ENCODE results near the gene CSMD2.

CSMD2 gene

DNA sequence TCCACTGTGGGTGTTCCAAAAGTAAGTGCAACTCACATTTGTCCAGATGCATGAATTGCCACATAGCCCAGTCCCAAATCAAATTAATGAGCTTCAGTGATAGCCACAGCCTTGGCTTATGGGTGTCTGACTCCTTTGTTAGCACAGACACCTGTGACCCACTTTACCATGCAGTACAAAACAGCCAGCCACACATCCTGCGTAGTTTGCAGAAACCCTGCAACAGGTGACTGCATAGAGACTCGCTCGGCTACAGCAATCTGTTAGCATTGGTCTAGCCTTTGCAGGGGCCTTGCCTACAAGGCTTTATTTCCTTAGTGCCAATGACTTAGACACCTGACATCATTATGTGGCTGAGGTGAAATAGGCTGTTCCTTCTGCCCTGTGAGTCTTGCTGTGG, 135.5 kb downstream of the CSMD2 start:
- Histone ChIP-seq H3K27me3 (ENCODE audit: control insufficient read depth in 1 of 2, insufficient read depth in 1 of 2, low read length in 2 of 2) (no peaks in the 10 kb centered on the region), H3K9me3 (ENCODE audit: control insufficient read depth, low read length) (no peaks in the 10 kb centered on the region), H2BK120ac (ENCODE audit: low read depth, low read length) (no peak overlapping the region), H2AK5ac (ENCODE audit: low read length, severe bottlenecking) (no peak overlapping the region), H3K27ac (ENCODE audit: low read length, poor library complexity, severe bottlenecking) (no peak overlapping the region), H2BK12ac (ENCODE audit: low read length in 2 of 2) (no peak overlapping the region), H3K9ac (ENCODE audit: low read length) (no peak overlapping the region), H3K79me1 (replicated peaks; ENCODE audit: low read length, poor library complexity, severe bottlenecking) (no peaks in the 10 kb centered on the region), H3K4ac (ENCODE audit: low read depth in 1 of 2, low read length in 2 of 2) (no peak overlapping the region), H4K91ac (ENCODE audit: low read length) (no peak overlapping the region), H3K14ac (ENCODE audit: low read length in 2 of 2) (no peak overlapping the region), H4K8ac (ENCODE audit: low read length) (no peak overlapping the region), H3K23ac (ENCODE audit: low read length in 2 of 2) (no peak overlapping the region), H2BK15ac (ENCODE audit: low read depth, poor library complexity, severe bottlenecking) (no peak overlapping the region), H3K36me3 (ENCODE audit: control insufficient read depth in 1 of 2, insufficient read depth in 2 of 2, low read depth in 1 of 2, low read length in 2 of 2) (peaks cover 0 to 13% of the 10 kb centered on the region in 2 experiments), H2BK5ac (ENCODE audit: low read depth, low read length, poor library complexity, severe bottlenecking) (no peak overlapping the region), H2AFZ (ENCODE audit: low read depth, low read length) (no peak overlapping the region), H3K4me3 (ENCODE audit: insufficient read depth in 1 of 2, low read depth in 1 of 2, low read length in 2 of 2) (no peak overlapping the region), H3K4me1 (ENCODE audit: control insufficient read depth, insufficient read depth, low read depth, low read length) (no peaks in the 10 kb centered on the region), H3K18ac (ENCODE audit: low read depth in 1 of 2, low read length in 2 of 2) (no peak overlapping the region), H3K4me2 (ENCODE audit: low read length, poor library complexity, severe bottlenecking) (no peak overlapping the region)
- no peak for DNase-seq
- 75% methylated on average over 3 of the region's 3 CpGs for WGBS

DNA sequence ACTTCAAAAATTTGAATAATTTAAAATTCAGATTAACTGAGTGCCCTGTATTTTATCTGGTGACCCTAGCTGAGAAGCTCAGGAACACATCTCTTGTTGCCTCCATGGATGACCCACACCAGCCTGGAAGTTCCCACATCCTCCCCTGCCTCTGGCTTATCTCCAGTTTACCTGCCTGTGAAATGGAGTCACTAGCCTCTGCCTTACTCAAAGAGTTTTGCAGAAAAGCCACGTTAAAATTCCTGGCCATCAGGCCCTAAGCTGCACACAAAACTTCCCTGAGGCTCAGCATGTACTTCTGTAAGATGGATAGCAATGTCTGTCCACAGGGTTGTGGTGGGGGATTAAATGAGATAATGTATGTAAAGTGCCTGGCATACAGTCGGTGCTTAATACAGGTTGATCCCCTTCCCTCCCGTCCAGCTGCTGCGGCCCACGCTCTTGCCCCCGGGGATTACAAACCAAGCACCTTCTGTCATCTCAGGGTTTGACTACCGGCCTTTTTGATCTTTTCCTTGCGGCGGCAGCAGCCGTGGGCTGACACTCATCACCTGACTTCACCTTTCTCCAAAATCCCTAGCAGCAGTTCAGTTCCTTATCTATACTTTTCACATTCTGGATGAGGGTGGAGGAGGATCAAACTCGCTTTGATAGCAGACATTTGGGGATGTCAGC, 136.5 kb downstream of the CSMD2 start:
- no peak overlapping the region for H3K4ac ChIP-seq (ENCODE audit: low read depth in 1 of 2, low read length in 2 of 2)
- H3K4me2 ChIP-seq (ENCODE audit: low read length, poor library complexity, severe bottlenecking): no peak overlapping the region
- no peak overlapping the region for H2BK120ac ChIP-seq (ENCODE audit: low read depth, low read length)
- H3K18ac ChIP-seq (ENCODE audit: low read depth in 1 of 2, low read length in 2 of 2): no peak overlapping the region
- H3K9me3 ChIP-seq (ENCODE audit: control insufficient read depth, low read length): no peaks in the 10 kb centered on the region
- no peak for DNase-seq
- no peaks in the 10 kb centered on the region for H3K27me3 ChIP-seq (ENCODE audit: control insufficient read depth in 1 of 2, insufficient read depth in 1 of 2, low read length in 2 of 2)
- H3K27ac ChIP-seq (ENCODE audit: low read length, poor library complexity, severe bottlenecking): no peak overlapping the region
- H2AK5ac ChIP-seq (ENCODE audit: low read length, severe bottlenecking): no peak overlapping the region
- H3K4me1 ChIP-seq (ENCODE audit: control insufficient read depth, insufficient read depth, low read depth, low read length): no peaks in the 10 kb centered on the region
- H2BK5ac ChIP-seq (ENCODE audit: low read depth, low read length, poor library complexity, severe bottlenecking): no peak overlapping the region
- 61% methylated on average over 8 of the region's 11 CpGs for whole genome bisulfite sequencing
- no peak overlapping the region for H3K4me3 ChIP-seq (ENCODE audit: insufficient read depth in 1 of 2, low read depth in 1 of 2, low read length in 2 of 2)
- H4K8ac ChIP-seq (ENCODE audit: low read length): no peak overlapping the region
- no peaks in the 10 kb centered on the region for H3K79me1 ChIP-seq (replicated peaks; ENCODE audit: low read length, poor library complexity, severe bottlenecking)
- H2AFZ ChIP-seq (ENCODE audit: low read depth, low read length): no peak overlapping the region
- H3K9ac ChIP-seq (ENCODE audit: low read length): no peak overlapping the region
- H3K23ac ChIP-seq (ENCODE audit: low read length in 2 of 2): no peak overlapping the region
- H2BK15ac ChIP-seq (ENCODE audit: low read depth, poor library complexity, severe bottlenecking): no peak overlapping the region
- H3K14ac ChIP-seq (ENCODE audit: low read length in 2 of 2): no peak overlapping the region
- no peak overlapping the region for H2BK12ac ChIP-seq (ENCODE audit: low read length in 2 of 2)
- peaks cover 0 to 13% of the 10 kb centered on the region in 2 experiments for H3K36me3 ChIP-seq (ENCODE audit: control insufficient read depth in 1 of 2, insufficient read depth in 2 of 2, low read depth in 1 of 2, low read length in 2 of 2)
- no peak overlapping the region for H4K91ac ChIP-seq (ENCODE audit: low read length)

DNA sequence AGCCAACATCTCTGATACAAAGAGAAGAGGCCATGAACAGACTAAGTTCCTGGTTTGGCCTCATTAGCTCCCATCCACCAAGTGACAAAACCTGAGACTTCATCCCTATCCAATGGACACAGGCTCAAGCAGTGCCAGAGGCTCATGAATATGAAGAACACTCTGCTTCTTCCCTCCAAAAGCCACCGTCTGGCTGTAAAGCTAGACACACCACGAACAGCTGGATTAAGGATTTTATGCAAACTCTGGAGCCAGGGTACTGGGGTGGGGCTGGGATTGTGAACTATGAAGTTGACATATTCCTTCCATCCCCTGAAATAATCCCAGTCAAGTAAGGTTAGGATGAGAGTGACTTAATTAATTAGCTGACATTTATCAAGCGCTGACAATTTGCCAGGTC, 139.4 kb downstream of the CSMD2 start:
- Histone ChIP-seq H3K4me2 (ENCODE audit: low read length, poor library complexity, severe bottlenecking) (no peak overlapping the region), H2BK120ac (ENCODE audit: low read depth, low read length) (no peak overlapping the region), H3K79me1 (replicated peaks; ENCODE audit: low read length, poor library complexity, severe bottlenecking) (no peaks in the 10 kb centered on the region), H2AFZ (ENCODE audit: low read depth, low read length) (no peak overlapping the region), H3K18ac (ENCODE audit: low read depth in 1 of 2, low read length in 2 of 2) (no peak overlapping the region), H3K36me3 (ENCODE audit: control insufficient read depth in 1 of 2, insufficient read depth in 2 of 2, low read depth in 1 of 2, low read length in 2 of 2) (peaks cover 0 to 13% of the 10 kb centered on the region in 2 experiments), H4K8ac (ENCODE audit: low read length) (no peak overlapping the region), H3K27ac (ENCODE audit: low read length, poor library complexity, severe bottlenecking) (no peak overlapping the region), H3K9me3 (ENCODE audit: control insufficient read depth, low read length) (no peaks in the 10 kb centered on the region), H3K14ac (ENCODE audit: low read length in 2 of 2) (no peak overlapping the region), H2AK5ac (ENCODE audit: low read length, severe bottlenecking) (no peak overlapping the region), H2BK15ac (ENCODE audit: low read depth, poor library complexity, severe bottlenecking) (no peak overlapping the region), H2BK12ac (ENCODE audit: low read length in 2 of 2) (no peak overlapping the region), H3K27me3 (ENCODE audit: control insufficient read depth in 1 of 2, insufficient read depth in 1 of 2, low read length in 2 of 2) (no peaks in the 10 kb centered on the region), H3K23ac (ENCODE audit: low read length in 2 of 2) (no peak overlapping the region), H3K4me3 (ENCODE audit: insufficient read depth in 1 of 2, low read depth in 1 of 2, low read length in 2 of 2) (no peak overlapping the region), H4K91ac (ENCODE audit: low read length) (no peak overlapping the region), H3K4ac (ENCODE audit: low read depth in 1 of 2, low read length in 2 of 2) (no peak overlapping the region), H3K9ac (ENCODE audit: low read length) (no peak overlapping the region), H2BK5ac (ENCODE audit: low read depth, low read length, poor library complexity, severe bottlenecking) (no peak overlapping the region), H3K4me1 (ENCODE audit: control insufficient read depth, insufficient read depth, low read depth, low read length) (no peaks in the 10 kb centered on the region)
- 83% methylated on average over 2 of the region's 3 CpGs for WGBS
- no peak for DNase-seq

DNA sequence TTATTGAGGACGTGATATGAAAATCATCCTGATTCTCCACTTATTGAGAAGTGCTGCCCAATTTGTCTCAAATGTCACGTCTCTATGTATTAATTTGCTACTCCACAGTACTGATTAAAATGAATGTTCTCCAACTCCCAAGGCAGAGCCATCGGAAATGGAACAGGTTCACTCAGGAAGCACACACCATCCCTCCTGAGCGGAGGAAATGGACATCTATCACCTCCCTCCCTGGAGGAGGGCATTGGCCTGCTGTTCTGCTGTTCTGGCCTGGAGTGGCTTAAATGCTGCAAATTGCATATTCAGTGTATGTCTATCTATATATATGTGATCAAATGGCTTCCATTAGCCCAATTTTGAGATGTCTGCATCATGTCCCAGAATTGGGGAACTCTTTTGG, 140.5 kb downstream of the CSMD2 start:
- no peak overlapping the region for H3K23ac ChIP-seq (ENCODE audit: low read length in 2 of 2)
- no peak overlapping the region for H3K9ac ChIP-seq (ENCODE audit: low read length)
- H3K9me3 ChIP-seq (ENCODE audit: control insufficient read depth, low read length): no peaks in the 10 kb centered on the region
- no peak overlapping the region for H3K18ac ChIP-seq (ENCODE audit: low read depth in 1 of 2, low read length in 2 of 2)
- H3K14ac ChIP-seq (ENCODE audit: low read length in 2 of 2): no peak overlapping the region
- H3K4me3 ChIP-seq (ENCODE audit: insufficient read depth in 1 of 2, low read depth in 1 of 2, low read length in 2 of 2): no peak overlapping the region
- no peak for DNase-seq
- H4K91ac ChIP-seq (ENCODE audit: low read length): no peak overlapping the region
- no peaks in the 10 kb centered on the region for H3K4me1 ChIP-seq (ENCODE audit: control insufficient read depth, insufficient read depth, low read depth, low read length)
- H3K27ac ChIP-seq (ENCODE audit: low read length, poor library complexity, severe bottlenecking): no peak overlapping the region
- no peak overlapping the region for H2AFZ ChIP-seq (ENCODE audit: low read depth, low read length)
- H2BK15ac ChIP-seq (ENCODE audit: low read depth, poor library complexity, severe bottlenecking): no peak overlapping the region
- no peak overlapping the region for H2BK120ac ChIP-seq (ENCODE audit: low read depth, low read length)
- no peak overlapping the region for H2BK12ac ChIP-seq (ENCODE audit: low read length in 2 of 2)
- no peak overlapping the region for H3K4me2 ChIP-seq (ENCODE audit: low read length, poor library complexity, severe bottlenecking)
- H4K8ac ChIP-seq (ENCODE audit: low read length): no peak overlapping the region
- 79% methylated on average over 4 of the region's 4 CpGs for WGBS
- no peak overlapping the region for H3K4ac ChIP-seq (ENCODE audit: low read depth in 1 of 2, low read length in 2 of 2)
- no peak overlapping the region for H2AK5ac ChIP-seq (ENCODE audit: low read length, severe bottlenecking)
- no peaks in the 10 kb centered on the region for H3K27me3 ChIP-seq (ENCODE audit: control insufficient read depth in 1 of 2, insufficient read depth in 1 of 2, low read length in 2 of 2)
- H3K79me1 ChIP-seq (replicated peaks; ENCODE audit: low read length, poor library complexity, severe bottlenecking): no peaks in the 10 kb centered on the region
- no peak overlapping the region for H2BK5ac ChIP-seq (ENCODE audit: low read depth, low read length, poor library complexity, severe bottlenecking)
- H3K36me3 ChIP-seq (ENCODE audit: control insufficient read depth in 1 of 2, insufficient read depth in 2 of 2, low read depth in 1 of 2, low read length in 2 of 2): peaks cover 0 to 13% of the 10 kb centered on the region in 2 experiments
